A549 (cell line): ENCODE measurements around the gene UQCR11.

Source experiments
- EP300 ChIP-seq, 2 experiments: fragments of >200 bp; sonication (Bioruptor Twin); formaldehyde crosslinking; IDR thresholded peaks; 2 replicates in 1 of 2; 3 replicates in 1 of 2; pipeline ENCODE4 v1.6.1; 2016 to 2017
- JUN ChIP-seq, 2 experiments: fragments of >200 bp; sonication (Bioruptor Twin); formaldehyde crosslinking; IDR thresholded peaks; 2 replicates in 1 of 2; 3 replicates in 1 of 2; pipeline ENCODE4 v1.6.1; 2016 to 2017
- NFE2L2 ChIP-seq: fragments of 150-350 bp; conservative IDR thresholded peaks from 2 replicates; pipeline ENCODE4 v1.6.1; 2014; ENCODE audit warnings: low read length
- POLR2A ChIP-seq: IDR thresholded peaks from 2 replicates; pipeline ENCODE4 v1.6.1; 2012; ENCODE audit warnings: mild to moderate bottlenecking, low read length
- TF ChIP-seq, protein P1 (sequence below): fragments of >200 bp; sonication (Bioruptor Twin); formaldehyde crosslinking; IDR thresholded peaks from 3 replicates; pipeline ENCODE4 v1.5.1; 2016
- TF ChIP-seq, protein P2 (sequence below): fragments of 200-600 bp; sonication (generic); IDR thresholded peaks from 2 replicates; pipeline ENCODE4 v1.6.1; 2016; ENCODE audit warnings: antibody characterized with exemption, mild to moderate bottlenecking, moderate library complexity
- TF ChIP-seq, protein P3 (sequence below): IDR thresholded peaks from 2 replicates; pipeline ENCODE4 v1.6.1; 2012

GRCh38 chr19:1579222-1579621 is 26.0 kb downstream of the UQCR11 start:
- TF ChIP-seq, protein P1, sequence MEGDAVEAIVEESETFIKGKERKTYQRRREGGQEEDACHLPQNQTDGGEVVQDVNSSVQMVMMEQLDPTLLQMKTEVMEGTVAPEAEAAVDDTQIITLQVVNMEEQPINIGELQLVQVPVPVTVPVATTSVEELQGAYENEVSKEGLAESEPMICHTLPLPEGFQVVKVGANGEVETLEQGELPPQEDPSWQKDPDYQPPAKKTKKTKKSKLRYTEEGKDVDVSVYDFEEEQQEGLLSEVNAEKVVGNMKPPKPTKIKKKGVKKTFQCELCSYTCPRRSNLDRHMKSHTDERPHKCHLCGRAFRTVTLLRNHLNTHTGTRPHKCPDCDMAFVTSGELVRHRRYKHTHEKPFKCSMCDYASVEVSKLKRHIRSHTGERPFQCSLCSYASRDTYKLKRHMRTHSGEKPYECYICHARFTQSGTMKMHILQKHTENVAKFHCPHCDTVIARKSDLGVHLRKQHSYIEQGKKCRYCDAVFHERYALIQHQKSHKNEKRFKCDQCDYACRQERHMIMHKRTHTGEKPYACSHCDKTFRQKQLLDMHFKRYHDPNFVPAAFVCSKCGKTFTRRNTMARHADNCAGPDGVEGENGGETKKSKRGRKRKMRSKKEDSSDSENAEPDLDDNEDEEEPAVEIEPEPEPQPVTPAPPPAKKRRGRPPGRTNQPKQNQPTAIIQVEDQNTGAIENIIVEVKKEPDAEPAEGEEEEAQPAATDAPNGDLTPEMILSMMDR = no peak
- TF ChIP-seq, protein P2, sequence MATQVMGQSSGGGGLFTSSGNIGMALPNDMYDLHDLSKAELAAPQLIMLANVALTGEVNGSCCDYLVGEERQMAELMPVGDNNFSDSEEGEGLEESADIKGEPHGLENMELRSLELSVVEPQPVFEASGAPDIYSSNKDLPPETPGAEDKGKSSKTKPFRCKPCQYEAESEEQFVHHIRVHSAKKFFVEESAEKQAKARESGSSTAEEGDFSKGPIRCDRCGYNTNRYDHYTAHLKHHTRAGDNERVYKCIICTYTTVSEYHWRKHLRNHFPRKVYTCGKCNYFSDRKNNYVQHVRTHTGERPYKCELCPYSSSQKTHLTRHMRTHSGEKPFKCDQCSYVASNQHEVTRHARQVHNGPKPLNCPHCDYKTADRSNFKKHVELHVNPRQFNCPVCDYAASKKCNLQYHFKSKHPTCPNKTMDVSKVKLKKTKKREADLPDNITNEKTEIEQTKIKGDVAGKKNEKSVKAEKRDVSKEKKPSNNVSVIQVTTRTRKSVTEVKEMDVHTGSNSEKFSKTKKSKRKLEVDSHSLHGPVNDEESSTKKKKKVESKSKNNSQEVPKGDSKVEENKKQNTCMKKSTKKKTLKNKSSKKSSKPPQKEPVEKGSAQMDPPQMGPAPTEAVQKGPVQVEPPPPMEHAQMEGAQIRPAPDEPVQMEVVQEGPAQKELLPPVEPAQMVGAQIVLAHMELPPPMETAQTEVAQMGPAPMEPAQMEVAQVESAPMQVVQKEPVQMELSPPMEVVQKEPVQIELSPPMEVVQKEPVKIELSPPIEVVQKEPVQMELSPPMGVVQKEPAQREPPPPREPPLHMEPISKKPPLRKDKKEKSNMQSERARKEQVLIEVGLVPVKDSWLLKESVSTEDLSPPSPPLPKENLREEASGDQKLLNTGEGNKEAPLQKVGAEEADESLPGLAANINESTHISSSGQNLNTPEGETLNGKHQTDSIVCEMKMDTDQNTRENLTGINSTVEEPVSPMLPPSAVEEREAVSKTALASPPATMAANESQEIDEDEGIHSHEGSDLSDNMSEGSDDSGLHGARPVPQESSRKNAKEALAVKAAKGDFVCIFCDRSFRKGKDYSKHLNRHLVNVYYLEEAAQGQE = no peak
- TF ChIP-seq NFE2L2 = no peak
- TF ChIP-seq, protein P3, sequence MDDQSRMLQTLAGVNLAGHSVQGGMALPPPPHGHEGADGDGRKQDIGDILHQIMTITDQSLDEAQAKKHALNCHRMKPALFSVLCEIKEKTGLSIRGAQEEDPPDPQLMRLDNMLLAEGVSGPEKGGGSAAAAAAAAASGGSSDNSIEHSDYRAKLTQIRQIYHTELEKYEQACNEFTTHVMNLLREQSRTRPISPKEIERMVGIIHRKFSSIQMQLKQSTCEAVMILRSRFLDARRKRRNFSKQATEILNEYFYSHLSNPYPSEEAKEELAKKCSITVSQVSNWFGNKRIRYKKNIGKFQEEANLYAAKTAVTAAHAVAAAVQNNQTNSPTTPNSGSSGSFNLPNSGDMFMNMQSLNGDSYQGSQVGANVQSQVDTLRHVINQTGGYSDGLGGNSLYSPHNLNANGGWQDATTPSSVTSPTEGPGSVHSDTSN = no peak
- no peak for TF ChIP-seq POLR2A
- TF ChIP-seq EP300 (IDR thresholded peaks at IDR 0.05) = no peak
- TF ChIP-seq JUN (IDR thresholded peaks at IDR 0.05) = no peak
